GM19238 (cell line): ENCODE data around the gene MYH10.

Experiments
- DNase-seq: peaks from one replicate; pipeline ENCODE4 v3.0.0; 2011; ENCODE audit warnings: low spot score; ENCODE audit not compliant: insufficient read length

Gene MYH10

GRCh38 chr17:8475781-8476180 lies 154.7 kb downstream of the MYH10 start:
- DNase-seq = no peak

- no peak for DNase-seq
Observed at GRCh38 chr17:8475227-8475626, 155.3 kb downstream of the MYH10 start.

GRCh38 chr17:8474826-8475225 lies 155.7 kb downstream of the MYH10 start:
- DNase-seq = no peak

- DNase-seq = no peak
Observed at GRCh38 chr17:8473451-8474192, 156.9 kb downstream of the MYH10 start.

GRCh38 chr17:8472663-8473062 lies 157.9 kb downstream of the MYH10 start:
- no peak for DNase-seq

GRCh38 chr17:8470447-8471047 lies 160.0 kb downstream of the MYH10 start:
- DNase-seq = no peak

GRCh38 chr17:8469964-8470363 lies 160.6 kb downstream of the MYH10 start:
- DNase-seq = no peak

GRCh38 chr17:8468980-8469379 lies 161.5 kb downstream of the MYH10 start:
- DNase-seq = no peak

GRCh38 chr17:8468127-8468526 lies 162.4 kb downstream of the MYH10 start:
- DNase-seq = no peak

GRCh38 chr17:8467527-8467926 lies 163.0 kb downstream of the MYH10 start:
- DNase-seq = no peak

GRCh38 chr17:8466873-8467272 lies 163.7 kb downstream of the MYH10 start:
- DNase-seq = no peak

- no peak for DNase-seq
Observed at GRCh38 chr17:8466456-8466855, 164.1 kb downstream of the MYH10 start.

- no peak for DNase-seq
Observed at GRCh38 chr17:8465759-8466158, 164.8 kb downstream of the MYH10 start.

- DNase-seq = no peak
Observed at GRCh38 chr17:8465356-8465755, 165.2 kb downstream of the MYH10 start.

GRCh38 chr17:8464941-8465340 lies 165.6 kb downstream of the MYH10 start:
- DNase-seq = no peak

- DNase-seq = no peak
Observed at GRCh38 chr17:8463099-8463498, 167.4 kb downstream of the MYH10 start.

- DNase-seq = no peak
Observed at GRCh38 chr17:8462564-8462963, 168.0 kb downstream of the MYH10 start.

GRCh38 chr17:8459831-8460230 lies 170.7 kb downstream of the MYH10 start:
- no peak for DNase-seq

GRCh38 chr17:8459107-8459506 lies 171.4 kb downstream of the MYH10 start:
- DNase-seq = no peak

- no peak for DNase-seq
Observed at GRCh38 chr17:8458128-8458527, 172.4 kb downstream of the MYH10 start.

GRCh38 chr17:8455665-8456209 lies 174.8 kb downstream of the MYH10 start:
- no peak for DNase-seq

- no peak for DNase-seq
Observed at GRCh38 chr17:8453326-8453725, 177.2 kb downstream of the MYH10 start.
